NCI-H446 (cell line): Measurements from ENCODE around the gene HIVEP1.

Experiments
- DNase-seq, 2 experiments: peaks; one replicate each; lab custom pipeline; 2025; lab: John Stamatoyannopoulos, UW

Gene HIVEP1

DNA sequence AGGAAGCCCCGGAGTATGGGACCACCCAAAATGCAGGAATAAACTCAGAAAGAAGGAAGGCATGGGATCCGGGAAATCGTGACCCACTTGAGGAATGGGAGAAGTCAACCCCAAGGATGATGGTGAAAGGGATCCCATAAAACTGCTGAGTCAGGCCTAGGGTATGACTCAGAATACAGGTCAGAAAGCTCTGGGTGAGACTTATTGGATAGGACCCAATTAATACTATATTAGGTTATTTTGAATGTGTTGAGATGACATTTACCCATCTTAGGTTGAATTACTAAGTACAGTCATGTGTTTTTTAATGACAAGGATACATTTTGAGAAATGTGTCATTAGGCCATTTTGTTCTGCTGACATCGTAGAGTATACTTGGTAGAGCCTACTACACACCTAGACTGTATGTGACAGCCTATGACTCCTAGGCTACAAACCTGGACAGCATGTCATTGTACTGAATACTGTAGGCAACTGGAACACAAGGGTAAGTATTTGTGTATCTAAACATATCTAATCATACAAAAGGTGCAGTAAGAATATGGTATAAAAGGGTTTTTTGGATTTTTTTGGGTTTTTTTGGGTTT, 17.1 kb upstream of the HIVEP1 start:
- DNase-seq, result no peak

GRCh38 chr6:11996751-11997150, 15.4 kb upstream of the HIVEP1 start:
- no peak for DNase-seq

DNA sequence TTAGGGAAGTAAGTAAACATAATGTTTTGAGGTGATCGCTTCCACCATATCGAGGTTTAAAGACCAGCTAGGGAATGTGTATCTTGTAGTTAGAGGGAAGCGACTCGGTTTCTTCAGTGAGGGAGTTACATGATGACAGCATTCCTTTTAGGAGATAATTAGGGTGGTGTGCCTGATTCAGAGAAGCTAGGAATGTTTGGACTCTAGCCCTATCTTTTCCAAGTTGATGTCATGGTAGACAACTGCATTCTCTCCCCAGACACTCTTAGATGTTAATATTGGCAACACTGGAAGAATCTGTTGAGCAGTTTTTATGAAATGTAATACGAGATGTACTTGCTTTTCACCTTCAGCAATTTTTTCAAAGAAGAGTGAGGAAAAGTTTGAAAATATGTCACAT, 12.9 kb upstream of the HIVEP1 start:
- no peak for DNase-seq

GRCh38 chr6:12000174-12000573, 11.9 kb upstream of the HIVEP1 start:
- DNase-seq, result no peak

DNA sequence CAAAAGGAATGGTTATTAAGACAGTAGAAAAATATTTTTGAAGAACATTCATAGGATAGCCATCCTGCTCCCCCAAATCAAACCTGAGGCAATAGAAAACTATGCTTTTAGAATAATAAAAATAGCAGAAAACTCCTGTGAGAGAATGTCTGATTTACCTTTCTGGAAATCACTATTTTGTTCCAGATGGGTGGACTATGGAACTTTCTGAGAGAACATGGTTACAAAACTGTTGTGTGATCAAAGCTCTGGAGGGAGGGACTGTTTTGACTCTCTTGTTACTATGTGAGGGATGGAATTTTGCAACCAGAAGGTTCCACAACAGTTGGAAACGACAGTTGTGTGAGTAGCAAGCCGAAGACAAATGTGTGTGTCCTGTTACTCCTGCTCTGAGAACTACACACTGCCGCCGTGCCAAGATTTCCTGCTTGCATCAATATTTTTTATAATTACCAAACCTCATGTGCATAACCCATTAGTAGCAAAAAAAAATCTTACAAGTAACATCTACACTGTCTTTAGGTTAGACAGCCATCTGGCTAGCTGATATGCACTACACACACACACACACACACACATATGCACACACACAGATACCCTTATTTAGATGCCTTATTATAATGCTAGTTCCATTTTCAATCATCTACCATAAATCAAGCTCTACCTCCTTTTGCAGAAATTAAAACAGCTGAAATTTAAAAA, 11.0 kb upstream of the HIVEP1 start:
- no peak for DNase-seq

- DNase-seq, result no peak
These were observed 10.2 kb upstream of the HIVEP1 start for GRCh38 chr6:12001706-12002435.

DNA sequence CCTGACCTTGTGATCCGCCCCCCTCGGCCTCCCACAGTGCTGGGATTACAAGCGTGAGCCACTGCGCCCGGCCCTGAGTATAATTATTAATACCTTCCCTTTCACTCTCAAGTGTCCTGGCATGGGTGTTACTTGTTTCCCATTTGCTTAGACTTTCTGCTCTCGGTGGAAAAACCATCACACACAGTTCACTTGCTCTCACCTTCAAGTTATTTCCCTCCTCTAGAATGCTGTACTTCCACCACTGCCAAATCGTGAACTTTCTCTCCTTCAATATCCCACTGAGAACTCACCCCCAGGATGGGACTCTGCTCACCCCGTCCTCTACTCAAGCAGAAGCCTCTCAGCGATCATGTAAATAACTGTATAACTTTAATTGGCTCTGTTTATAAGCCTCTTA, 4.6 kb upstream of the HIVEP1 start:
- DNase-seq, result no peak

DNA sequence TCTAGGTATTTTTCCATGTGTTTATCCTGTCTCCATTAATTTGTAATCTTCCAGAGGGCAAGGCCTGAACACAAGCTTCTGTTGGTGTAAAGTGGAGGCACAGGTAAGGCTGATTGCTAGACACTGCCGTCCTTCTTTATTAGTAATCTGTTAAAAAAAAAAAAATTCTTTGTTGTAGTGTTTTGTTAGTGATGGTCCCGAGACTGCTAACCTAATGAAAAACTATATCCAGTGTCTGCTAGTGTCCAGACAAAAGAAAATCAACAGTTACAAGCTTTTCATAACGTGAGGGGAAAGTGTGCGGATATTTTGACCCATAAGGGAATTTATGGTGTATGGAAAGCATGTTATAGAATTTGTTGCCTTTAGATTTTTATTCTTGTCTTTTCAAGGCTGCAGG, 4.2 kb upstream of the HIVEP1 start:
- no peak for DNase-seq

DNA sequence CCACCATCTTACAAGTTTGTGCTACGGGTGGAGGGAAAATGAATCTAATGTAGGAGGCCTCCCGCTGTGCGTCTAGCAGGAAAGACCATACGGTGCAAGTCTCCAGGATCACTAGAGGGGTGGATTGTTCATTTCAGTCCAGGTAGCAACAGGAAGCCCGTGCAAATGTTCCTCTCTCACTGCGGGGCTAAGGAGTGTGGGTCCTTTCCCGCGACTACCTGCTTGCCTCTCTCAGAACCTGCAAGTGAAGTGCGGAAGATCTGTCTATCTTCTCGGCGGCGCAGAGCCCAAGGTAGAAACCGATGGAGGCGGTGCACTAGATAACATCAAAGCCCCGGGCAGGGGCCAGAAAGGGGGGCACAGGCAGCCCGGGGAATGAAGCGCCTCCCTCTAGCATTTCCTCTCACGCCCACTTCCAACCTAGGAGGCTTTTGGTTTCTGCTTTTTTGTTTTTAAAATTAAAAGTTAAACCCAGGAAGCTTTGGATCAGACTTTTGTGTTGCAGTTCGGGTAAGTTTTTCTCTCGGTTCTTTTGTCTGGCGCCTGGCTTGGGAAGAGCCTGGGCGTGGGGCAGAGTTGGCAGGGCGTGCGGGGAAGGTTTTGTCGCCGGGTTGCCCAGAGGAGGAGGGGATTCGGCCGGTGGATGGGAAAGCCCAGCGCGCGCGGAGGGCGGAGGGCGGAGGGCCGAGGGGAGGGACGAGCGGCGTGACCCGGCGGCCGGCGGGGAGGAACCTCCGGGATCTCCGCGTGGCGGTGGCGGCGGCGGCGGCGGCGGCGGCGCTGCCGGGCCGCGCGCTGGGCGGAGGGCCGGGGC, 3.5 kb upstream of the HIVEP1 start:
- peak; percentile 16 to 53 for DNase-seq

DNA sequence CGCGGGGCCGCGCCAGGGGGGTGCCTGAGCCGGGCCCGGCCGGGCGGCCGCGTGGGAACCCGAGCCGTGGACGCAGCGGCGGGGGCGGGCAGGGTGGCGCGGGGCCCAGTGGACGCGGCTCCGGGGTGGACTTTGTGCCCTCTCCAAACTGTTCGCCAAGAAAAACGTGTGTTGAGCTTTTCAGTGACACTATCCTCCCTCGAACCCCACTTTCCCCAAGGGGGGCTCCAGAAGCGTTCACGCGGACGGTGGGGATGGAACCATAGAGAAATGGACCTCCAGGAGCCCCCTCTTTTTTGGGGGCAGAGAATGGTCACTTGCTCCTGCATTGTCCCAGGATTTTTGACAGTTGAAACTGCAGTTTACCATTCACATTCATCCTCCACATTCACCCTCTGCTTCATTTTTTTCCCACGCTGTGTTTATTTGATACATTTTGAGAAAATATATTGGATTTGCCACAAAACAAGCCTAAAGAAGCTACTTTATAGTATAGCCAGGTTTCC, 2.9 kb upstream of the HIVEP1 start:
- DNase-seq, result no peak

DNA sequence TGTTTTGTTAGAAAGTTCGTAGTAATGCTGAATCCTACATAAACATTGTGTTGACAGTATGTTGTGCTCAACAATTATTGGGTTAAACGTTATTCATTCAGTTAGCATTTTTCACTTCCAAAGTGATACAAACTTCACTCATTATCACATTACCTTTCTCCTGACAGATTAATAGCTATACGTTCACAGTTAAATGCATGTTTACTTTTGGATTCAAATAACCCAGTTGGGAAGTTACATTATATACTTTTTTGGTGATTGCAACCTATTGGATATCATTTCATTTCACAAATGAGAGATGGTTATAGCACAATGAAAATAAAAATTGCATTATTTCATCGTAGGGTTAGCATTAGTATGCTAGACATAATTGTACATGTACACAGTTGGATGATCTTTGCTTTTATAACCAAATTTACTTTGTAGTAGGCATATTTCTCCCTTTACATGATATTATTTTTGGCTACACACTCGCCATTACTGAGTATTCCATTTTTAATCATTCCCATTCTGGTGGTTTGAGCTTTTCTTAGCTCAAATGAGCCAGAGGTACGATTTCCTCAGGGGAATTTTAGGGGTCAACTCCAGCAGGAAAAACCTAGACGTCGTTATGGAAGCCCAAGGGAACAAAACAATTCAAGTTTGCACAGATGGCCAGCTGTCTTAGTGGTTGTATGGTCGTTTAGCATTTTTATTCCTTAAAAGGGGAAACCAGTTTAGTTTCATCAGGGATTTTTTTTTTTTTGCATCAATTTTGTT, 2.1 kb upstream of the HIVEP1 start:
- peak in 1 of 2 experiments; percentile 37 for DNase-seq

GRCh38 chr6:12010635-12011275, 1.4 kb upstream of the HIVEP1 start:
- DNase-seq, result peak; percentile 75 to 81

DNA sequence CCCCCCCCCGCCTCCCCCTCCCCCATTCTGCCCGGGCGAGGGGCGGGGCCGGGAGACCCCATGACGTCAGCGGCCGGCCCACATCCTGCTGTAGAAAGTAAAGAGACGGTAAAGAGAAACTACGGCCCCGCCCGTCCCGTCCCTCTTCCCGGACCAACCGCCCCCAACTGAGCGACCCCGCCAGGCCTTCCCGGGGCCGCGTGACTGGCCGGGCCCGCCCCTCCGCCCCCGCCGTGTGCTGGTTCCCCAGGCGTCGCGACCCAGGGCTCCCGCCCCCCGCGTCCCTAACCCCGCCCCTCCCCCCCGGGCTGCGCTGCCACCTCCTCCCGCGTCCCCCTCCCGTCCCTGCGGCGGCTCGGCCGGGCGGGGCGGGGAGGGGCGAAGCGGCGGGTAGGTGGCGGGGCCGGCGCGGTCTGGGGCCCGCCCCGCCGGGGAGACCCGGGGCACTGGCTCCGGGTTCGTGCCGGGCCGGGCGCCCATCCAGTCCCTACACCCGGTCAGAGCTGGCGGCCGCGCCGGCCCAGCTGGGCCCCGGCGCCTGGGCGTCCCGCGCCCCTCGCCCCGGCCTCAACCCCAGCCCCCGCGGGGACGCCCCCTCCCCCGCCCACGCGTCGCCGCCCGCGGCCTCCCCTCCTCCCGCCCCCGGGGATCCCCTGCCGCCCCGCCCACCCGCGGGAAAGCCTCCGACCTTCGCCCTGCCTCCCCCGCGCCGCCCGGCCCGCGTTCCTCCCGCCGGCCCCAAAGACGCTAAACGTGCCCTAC, 655 bp upstream of the HIVEP1 start:
- peak; percentile 87 to 95 for DNase-seq

DNA sequence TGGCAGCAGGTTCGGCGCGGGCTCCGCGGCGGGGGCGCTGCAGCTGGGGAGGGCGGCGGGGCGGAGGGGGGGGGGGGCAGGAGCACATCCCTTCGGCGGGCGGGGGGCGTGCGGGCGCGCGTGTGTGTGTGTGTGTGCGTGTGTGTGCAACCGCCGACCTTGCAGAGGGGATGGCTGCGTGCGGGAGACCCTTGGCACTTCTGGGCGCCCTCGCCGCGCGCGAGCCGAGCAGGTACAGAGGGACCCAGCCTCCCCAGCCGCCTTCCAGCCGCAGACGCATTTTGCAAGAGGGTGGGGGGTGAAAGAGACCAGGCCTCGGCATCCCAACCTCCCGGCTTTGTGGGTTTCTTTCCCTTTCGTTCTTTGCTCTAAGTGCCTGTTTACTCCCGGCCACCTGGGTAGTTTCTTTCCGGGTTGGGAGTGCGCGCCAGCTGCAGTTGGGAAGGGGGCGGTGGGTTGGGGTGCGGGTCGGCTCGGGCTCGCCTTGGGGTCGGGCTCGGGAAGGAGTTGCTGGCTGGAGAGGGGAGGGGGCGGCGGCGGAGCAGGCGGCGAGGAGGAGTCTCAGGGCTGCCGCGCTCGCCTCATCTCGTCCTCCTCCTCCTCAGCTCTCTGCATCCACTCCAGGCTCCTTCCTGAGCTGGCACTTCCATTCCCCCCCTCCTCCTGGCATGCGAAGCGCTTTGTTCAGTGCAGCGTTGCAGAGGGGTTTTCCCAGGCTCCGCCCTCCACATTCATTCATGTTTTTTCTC, 620 bp downstream of the HIVEP1 start:
- DNase-seq, result peak; percentile 67 to 77

GRCh38 chr6:12013307-12013719, 1.2 kb downstream of the HIVEP1 start:
- DNase-seq, result no peak

GRCh38 chr6:12014027-12014872, 2.1 kb downstream of the HIVEP1 start:
- no peak for DNase-seq

DNA sequence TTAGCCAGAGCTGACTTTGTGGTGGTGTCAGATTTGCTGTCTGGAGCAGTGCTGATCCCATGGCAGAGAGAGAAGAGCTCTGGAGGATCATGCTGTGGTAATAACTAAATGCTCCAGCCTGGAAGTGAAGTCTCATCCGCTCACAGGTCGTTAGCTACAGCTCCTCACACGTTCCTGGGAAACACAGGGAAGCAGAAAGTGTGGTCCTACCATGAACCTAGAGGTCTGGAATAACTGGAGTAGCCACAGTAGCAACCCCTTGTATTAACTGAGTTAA, 2.7 kb downstream of the HIVEP1 start:
- DNase-seq, result no peak

DNA sequence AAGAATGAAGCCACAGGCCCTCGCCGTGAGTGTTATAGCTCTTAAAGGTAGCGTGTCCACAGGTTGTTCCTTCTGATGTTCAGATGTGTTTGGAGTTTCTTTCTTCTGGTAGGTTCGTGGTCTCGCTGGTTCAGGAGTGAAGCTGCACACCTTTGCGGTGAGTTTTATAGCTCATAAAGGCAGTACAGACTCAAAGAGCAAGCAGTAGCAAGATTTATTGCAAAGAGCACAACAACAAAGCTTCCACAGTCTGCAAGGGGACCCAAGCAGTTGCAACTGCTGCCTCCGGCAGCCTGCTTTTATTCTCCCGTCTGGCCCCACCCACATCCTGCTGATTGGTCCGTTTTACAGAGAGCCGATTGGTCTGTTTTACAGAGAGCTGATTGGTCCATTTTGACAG, 5.2 kb downstream of the HIVEP1 start:
- no peak for DNase-seq

GRCh38 chr6:12017876-12018401, 5.8 kb downstream of the HIVEP1 start:
- no peak for DNase-seq
